G401.6 (cell line): ENCODE measurements around the gene CLINT1.
"Not testable (repeated sequence)": the region's sequence is repeated elsewhere in the genome, so short reads cannot be mapped to it uniquely, and the experiment has no call there.

Experiments used
- FAIRE-seq: peaks from 2 replicates; lab custom pipeline; 2012; peaks lifted over from hg19 to GRCh38; lab: Jason Lieb, UNC

The CLINT1 gene

GRCh38 chr5:157858527-157859226 lies at the start of gene CLINT1:
TSS of gene CLINT1 (minus strand) at chr5:157859145. CDS start at chr5:157858970, 175 bp downstream.
- FAIRE-seq = peak; percentile 65

GRCh38 chr5:157908459-157908858 lies 49.5 kb upstream of the CLINT1 start:
- FAIRE-seq = no peak

GRCh38 chr5:157907479-157907878 lies 48.5 kb upstream of the CLINT1 start:
- no peak for FAIRE-seq

- FAIRE-seq = no peak
These were observed 44.1 kb upstream of the CLINT1 start for GRCh38 chr5:157903117-157903450.

- FAIRE-seq = no peak
These were observed 43.6 kb upstream of the CLINT1 start for GRCh38 chr5:157902449-157903116.

- no peak for FAIRE-seq
These were observed 41.7 kb upstream of the CLINT1 start for GRCh38 chr5:157900644-157901043.

- FAIRE-seq = no peak
These were observed 34.7 kb upstream of the CLINT1 start for GRCh38 chr5:157893611-157894010.

GRCh38 chr5:157892974-157893373 lies 34.0 kb upstream of the CLINT1 start:
- no peak for FAIRE-seq

- no peak for FAIRE-seq
These were observed 32.1 kb upstream of the CLINT1 start for GRCh38 chr5:157890836-157891597.

- FAIRE-seq = no peak
These were observed 30.0 kb upstream of the CLINT1 start for GRCh38 chr5:157888814-157889532.

- no peak for FAIRE-seq
These were observed 27.9 kb upstream of the CLINT1 start for GRCh38 chr5:157886796-157887380.

- not testable (repeated sequence) for FAIRE-seq
These were observed 26.1 kb upstream of the CLINT1 start for GRCh38 chr5:157885051-157885450.

- not testable (repeated sequence) for FAIRE-seq
These were observed 22.6 kb upstream of the CLINT1 start for GRCh38 chr5:157881498-157881897.

- no peak for FAIRE-seq
These were observed 18.9 kb upstream of the CLINT1 start for GRCh38 chr5:157877821-157878220.

- FAIRE-seq = no peak
These were observed 15.9 kb upstream of the CLINT1 start for GRCh38 chr5:157874861-157875260.

- no peak for FAIRE-seq
These were observed 12.2 kb upstream of the CLINT1 start for GRCh38 chr5:157870837-157871834.

- FAIRE-seq = no peak
These were observed 8.9 kb upstream of the CLINT1 start for GRCh38 chr5:157867751-157868387.

GRCh38 chr5:157866536-157866935 lies 7.6 kb upstream of the CLINT1 start:
- no peak for FAIRE-seq

GRCh38 chr5:157865781-157866180 lies 6.8 kb upstream of the CLINT1 start:
- no peak for FAIRE-seq

- no peak for FAIRE-seq
These were observed 5.1 kb upstream of the CLINT1 start for GRCh38 chr5:157864067-157864466.
